Thoracic aorta (tissue), 2 donors: ENCODE measurements around the gene GIPC3. TPM values are rescaled to one million over a fixed set of nuclear protein-coding genes. Genes with fewer than 3 reads are reported as not detected.

Source experiments
- ATAC-seq: fragments of 150-250 bp; one replicate; pipeline ENCODE4 v1.8.0; 2017; ENCODE audit warnings: low read depth; ENCODE audit not compliant: insufficient number of reproducible peaks, low FRiP score
- DNase-seq: peaks from one replicate; pipeline ENCODE4 v3.0.0-alpha.2; 2020; ENCODE audit warnings: low spot score
- H3K27ac ChIP-seq, 2 donors: fragments of 200-600 bp; sonication (generic); 1 replicate in 1 of 2; 2 replicates in 1 of 2; pipeline ENCODE4 v1.5.1; 2016; ENCODE audit warnings: mild to moderate bottlenecking in 2 of 2, moderate library complexity in 2 of 2
- H3K27me3 ChIP-seq: fragments of 200-600 bp; sonication (generic); replicated peaks from 2 replicates; pipeline ENCODE4 v1.6.0; 2016; ENCODE audit warnings: mild to moderate bottlenecking; ENCODE audit not compliant: insufficient read depth
- H3K36me3 ChIP-seq: fragments of 200-600 bp; sonication (generic); one replicate; pipeline ENCODE4 v1.5.1; 2016
- H3K4me1 ChIP-seq, 2 donors: fragments of 200-600 bp; sonication (generic); 1 replicate in 1 of 2; 2 replicates in 1 of 2; pipeline versions ENCODE4 v1.5.1 to v1.6.0; 2016; ENCODE audit warnings: low read depth in 2 of 2, mild to moderate bottlenecking in 1 of 2; ENCODE audit not compliant: control insufficient read depth in 1 of 2
- H3K4me3 ChIP-seq: fragments of 200-600 bp; sonication (generic); 2 replicates; pipeline ENCODE4 v1.5.1; 2016; ENCODE audit warnings: mild to moderate bottlenecking
- H3K9me3 ChIP-seq: fragments of 200-600 bp; sonication (generic); 2 replicates; pipeline ENCODE4 v1.5.1; 2016
- CTCF ChIP-seq: fragments of 200-600 bp; sonication (generic); IDR thresholded peaks from one replicate; pipeline ENCODE4 v1.5.1; 2019; ENCODE audit warnings: antibody characterized with exemption
- total RNA-seq, 2 donors: library from RNA; depleted of rRNA; stranded (reverse); fragments of >200 nt; gene quantifications; one replicate each; pipeline versions ENCODE4 v1.1.0 to v1.2.3, GENCODE V29; 2016

The GIPC3 gene
- total RNA-seq, 2 donors from 2014 or later, result 1.1 to 1.6 TPM

- H3K27ac ChIP-seq, result peak within 1 kb of the TSS; percentile 98 to 99
- H3K4me1 ChIP-seq, result peaks cover 38 to 73% of the 10 kb centered on the region in 2 donors
- ATAC-seq, result no peak
- no peak for TF ChIP-seq CTCF
- peaks cover 5% of the 10 kb centered on the region for H3K36me3 ChIP-seq
- no peaks in the 10 kb centered on the region for H3K9me3 ChIP-seq
- H3K4me3 ChIP-seq, result peak within 1 kb of the TSS; percentile 87
- DNase-seq, result peak; percentile 52
- no peaks in the 10 kb centered on the region for H3K27me3 ChIP-seq
Observed at GRCh38 chr19:3606690-3607289, 21.5 kb downstream of the GIPC3 start, which contains the start of gene TBXA2R. Gene TBXA2R (minus strand): TSS chr19:3606875. CDS start chr19:3600634, 6,241 bp downstream.

DNA sequence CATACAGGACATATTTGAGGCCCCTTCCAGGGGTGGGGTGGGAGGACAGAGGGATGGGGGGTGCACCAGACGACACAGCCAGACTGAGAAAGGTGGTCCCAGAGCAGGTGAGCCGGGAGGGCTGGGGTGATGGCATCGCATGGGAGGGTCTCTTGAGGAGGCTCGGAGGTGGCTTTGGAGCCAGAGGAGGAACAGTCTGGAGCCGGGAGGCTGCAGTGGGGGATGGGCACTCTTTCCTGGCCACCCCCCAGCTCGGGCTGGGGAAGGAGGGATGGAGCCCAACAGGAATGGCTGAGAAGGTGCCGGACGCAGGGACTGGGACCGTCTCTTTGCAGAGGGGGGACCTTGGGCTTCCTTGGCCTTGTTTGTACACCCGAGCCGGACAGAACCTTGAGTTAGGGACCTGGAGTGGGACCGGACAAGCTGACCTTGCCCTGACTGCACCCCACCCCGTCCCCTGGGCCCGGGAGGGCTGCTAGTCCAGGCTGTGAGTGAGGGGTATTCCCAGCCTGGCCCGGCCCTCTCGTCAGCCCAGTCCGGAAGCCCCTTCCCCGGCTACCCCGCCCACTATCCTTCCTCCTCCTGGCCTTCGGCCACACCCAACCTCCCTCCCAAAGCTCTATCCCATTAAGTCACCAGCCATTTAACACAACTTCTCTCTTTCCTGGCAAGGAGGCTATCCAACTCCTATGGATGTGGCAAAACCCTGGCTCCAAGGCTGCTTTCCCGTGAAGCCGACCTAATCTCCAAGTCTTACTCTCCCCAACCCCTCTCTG, 22.2 kb downstream of the GIPC3 start:
- no peak for TF ChIP-seq CTCF
- H3K27ac ChIP-seq, result peak overlapping the region; percentile 98 to 99
- H3K27me3 ChIP-seq, result no peaks in the 10 kb centered on the region
- no peak for ATAC-seq
- no peaks in the 10 kb centered on the region for H3K9me3 ChIP-seq
- peaks cover 10% of the 10 kb centered on the region for H3K36me3 ChIP-seq
- no peak for DNase-seq
- H3K4me3 ChIP-seq, result peak overlapping the region; percentile 87
- H3K4me1 ChIP-seq, result peaks cover 38 to 66% of the 10 kb centered on the region in 2 donors

- no peaks in the 10 kb centered on the region for H3K9me3 ChIP-seq
- peak overlapping the region; percentile 98 to 99 for H3K27ac ChIP-seq
- no peaks in the 10 kb centered on the region for H3K27me3 ChIP-seq
- no peak for TF ChIP-seq CTCF
- ATAC-seq (no peak), DNase-seq (no peak)
- H3K36me3 ChIP-seq, result peaks cover 10% of the 10 kb centered on the region
- peak overlapping the region; percentile 87 for H3K4me3 ChIP-seq
- H3K4me1 ChIP-seq, result peaks cover 38 to 60% of the 10 kb centered on the region in 2 donors
Observed at GRCh38 chr19:3608079-3608641, 22.9 kb downstream of the GIPC3 start.

GRCh38 chr19:3608750-3609322, 23.6 kb downstream of the GIPC3 start:
- H3K36me3 ChIP-seq, result peaks cover 10% of the 10 kb centered on the region
- H3K27me3 ChIP-seq, result no peaks in the 10 kb centered on the region
- DNase-seq, result no peak
- no peak for TF ChIP-seq CTCF
- no peak for ATAC-seq
- no peaks in the 10 kb centered on the region for H3K9me3 ChIP-seq
- H3K4me3 ChIP-seq, result peak overlapping the region; percentile 7
- peak overlapping the region; percentile 83 to 99 for H3K27ac ChIP-seq
- peaks cover 33 to 53% of the 10 kb centered on the region in 2 donors for H3K4me1 ChIP-seq
